Urinary bladder (tissue), 4 donors: ENCODE data around the gene PTPRF. TPM values are rescaled to one million over a fixed set of nuclear protein-coding genes. Genes with fewer than 3 reads are reported as not detected.

Source experiments
- DNase-seq: peaks from one replicate; pipeline ENCODE4 v3.0.0-alpha.2; 2015; ENCODE audit errors: extremely low spot score
- H3K27ac ChIP-seq: one replicate; pipeline ENCODE4 v1.5.1; 2013; ENCODE audit warnings: low read depth, mild to moderate bottlenecking, moderate library complexity
- H3K36me3 ChIP-seq: one replicate; pipeline ENCODE4 v1.6.1; 2013; ENCODE audit warnings: mild to moderate bottlenecking, moderate library complexity; ENCODE audit not compliant: insufficient read depth
- H3K4me1 ChIP-seq: one replicate; pipeline ENCODE4 v1.6.1; 2013; ENCODE audit warnings: mild to moderate bottlenecking, moderate library complexity; ENCODE audit not compliant: insufficient read depth
- H3K4me3 ChIP-seq: one replicate; pipeline ENCODE4 v1.5.1; 2013; ENCODE audit warnings: low read depth, low read length
- WGBS: extraction: QIAGEN DNeasy Blood & Tissue Kit; methylation state at CpG from one replicate; pipeline ENCODE4 v1.1.7; 2013; 5-methylcytosine and 5-hydroxymethylcytosine counted together
- polyA plus RNA-seq: library from polyadenylated mRNA; stranded (reverse); fragments of 200-250 nt; gene quantifications from one replicate; pipeline ENCODE4 v1.2.3, GENCODE V29; 2013
- total RNA-seq: library from RNA; depleted of rRNA; stranded (reverse); fragments of >200 nt; gene quantifications from one replicate; pipeline ENCODE4 v1.2.3, GENCODE V29; 2014
- donor health status: healthy with polysubstance abuse.
- donor health status: healthy.

The PTPRF gene
- total and polyA plus RNA-seq, 2 donors, result 48.7 to 66.3 TPM

- DNase-seq, result no peak
- Histone ChIP-seq H3K4me3 (no peak overlapping the region), H3K27ac (peak overlapping the region; percentile 77), H3K4me1 (no peaks in the 10 kb centered on the region), H3K36me3 (no peaks in the 10 kb centered on the region)
- 35% methylated on average over 21 of the region's 21 CpGs for WGBS
Measured at GRCh38 chr1:43558346-43558841, 27.7 kb downstream of the PTPRF start.

DNA sequence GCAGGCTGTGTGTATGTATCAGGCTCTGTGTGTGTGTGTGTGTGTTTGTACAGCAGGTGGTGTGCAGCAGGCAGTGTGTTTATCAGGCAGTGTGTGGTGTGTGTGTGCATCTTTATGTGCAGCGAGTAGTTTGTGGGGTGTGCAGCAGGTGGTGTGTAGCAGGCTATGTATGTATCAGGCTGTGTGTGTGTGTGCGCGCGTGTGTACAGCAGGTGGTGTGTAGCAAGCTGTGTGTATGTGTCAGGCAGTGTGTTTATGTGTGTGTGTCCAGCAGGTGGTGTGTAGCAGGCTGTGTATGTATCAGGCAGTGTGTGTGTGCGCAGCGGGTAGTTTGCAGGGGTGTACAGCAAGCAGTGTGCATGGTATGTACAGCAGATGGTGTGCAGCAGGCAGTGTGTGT lies 29.0 kb downstream of the PTPRF start:
- no peak for DNase-seq

DNA sequence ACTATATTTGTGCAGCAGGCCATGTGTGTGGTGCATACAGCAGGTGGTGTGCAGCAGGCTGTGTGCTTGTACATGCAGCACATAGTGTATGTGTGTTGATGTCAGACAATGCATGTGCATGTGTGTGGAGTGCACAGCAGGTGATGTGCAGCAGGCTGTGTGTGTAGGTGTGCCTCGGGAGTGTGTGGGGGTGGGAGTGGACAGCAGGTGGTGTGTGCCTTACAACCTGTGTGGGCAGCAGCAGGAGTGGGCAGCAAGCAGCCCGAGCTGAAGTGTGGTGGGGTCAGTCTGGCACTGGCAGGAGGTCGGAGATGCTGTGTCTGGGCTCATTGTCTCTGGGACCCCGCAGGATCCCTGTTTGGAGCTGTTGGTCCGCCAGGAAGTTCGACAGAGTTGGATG lies 29.6 kb downstream of the PTPRF start:
- no peak overlapping the region for H3K4me3 ChIP-seq
- no peaks in the 10 kb centered on the region for H3K36me3 ChIP-seq
- WGBS, result 87% methylated on average over 6 of the region's 6 CpGs
- no peaks in the 10 kb centered on the region for H3K4me1 ChIP-seq
- H3K27ac ChIP-seq, result no peak overlapping the region
- no peak for DNase-seq

More for the DNA sequence above, 29.0 kb downstream of the PTPRF start:
- H3K27ac ChIP-seq, result no peak overlapping the region
- H3K4me1 ChIP-seq, result no peaks in the 10 kb centered on the region
- 97% methylated on average over 6 of the region's 6 CpGs for WGBS
- H3K36me3 ChIP-seq, result no peaks in the 10 kb centered on the region
- H3K4me3 ChIP-seq, result no peak overlapping the region

DNA sequence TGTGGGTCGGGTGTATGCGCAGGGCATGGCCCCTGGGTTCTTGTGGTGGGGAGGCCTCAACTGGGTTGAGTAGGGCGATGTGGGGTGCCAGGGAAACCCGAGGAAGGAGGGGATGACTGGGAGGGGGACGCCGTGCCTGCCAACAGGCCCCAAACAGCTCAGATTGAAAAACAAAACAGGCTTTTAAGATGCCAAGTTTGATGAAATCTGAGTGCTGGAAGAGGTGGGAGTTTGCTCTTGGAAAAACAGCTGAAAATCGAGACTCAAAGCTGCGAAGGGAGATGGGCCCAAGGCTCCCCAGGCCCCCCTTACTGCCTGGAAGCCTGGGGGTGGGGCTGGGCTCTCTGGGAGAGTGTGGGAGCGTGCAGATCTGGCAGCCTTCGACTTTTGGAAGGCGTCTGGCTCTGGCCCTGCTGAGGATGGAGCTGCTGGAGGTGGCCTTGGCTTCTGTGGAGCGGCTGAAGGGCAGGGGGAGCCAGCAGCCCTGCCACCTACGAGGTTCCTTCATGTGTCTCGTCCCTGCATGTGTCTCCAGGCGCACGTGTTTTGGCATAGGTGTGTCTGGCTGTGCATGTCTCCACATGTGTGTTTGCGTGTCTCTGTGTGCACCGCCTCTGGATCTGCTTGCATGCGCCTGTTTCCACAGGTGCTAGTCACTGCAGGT lies 33.3 kb downstream of the PTPRF start:
- H3K4me1 ChIP-seq, result no peaks in the 10 kb centered on the region
- H3K36me3 ChIP-seq, result no peaks in the 10 kb centered on the region
- WGBS, result 48% methylated on average over 19 of the region's 19 CpGs
- H3K27ac ChIP-seq, result peak overlapping the region; percentile 54
- no peak overlapping the region for H3K4me3 ChIP-seq
- DNase-seq, result peak; percentile 52

DNA sequence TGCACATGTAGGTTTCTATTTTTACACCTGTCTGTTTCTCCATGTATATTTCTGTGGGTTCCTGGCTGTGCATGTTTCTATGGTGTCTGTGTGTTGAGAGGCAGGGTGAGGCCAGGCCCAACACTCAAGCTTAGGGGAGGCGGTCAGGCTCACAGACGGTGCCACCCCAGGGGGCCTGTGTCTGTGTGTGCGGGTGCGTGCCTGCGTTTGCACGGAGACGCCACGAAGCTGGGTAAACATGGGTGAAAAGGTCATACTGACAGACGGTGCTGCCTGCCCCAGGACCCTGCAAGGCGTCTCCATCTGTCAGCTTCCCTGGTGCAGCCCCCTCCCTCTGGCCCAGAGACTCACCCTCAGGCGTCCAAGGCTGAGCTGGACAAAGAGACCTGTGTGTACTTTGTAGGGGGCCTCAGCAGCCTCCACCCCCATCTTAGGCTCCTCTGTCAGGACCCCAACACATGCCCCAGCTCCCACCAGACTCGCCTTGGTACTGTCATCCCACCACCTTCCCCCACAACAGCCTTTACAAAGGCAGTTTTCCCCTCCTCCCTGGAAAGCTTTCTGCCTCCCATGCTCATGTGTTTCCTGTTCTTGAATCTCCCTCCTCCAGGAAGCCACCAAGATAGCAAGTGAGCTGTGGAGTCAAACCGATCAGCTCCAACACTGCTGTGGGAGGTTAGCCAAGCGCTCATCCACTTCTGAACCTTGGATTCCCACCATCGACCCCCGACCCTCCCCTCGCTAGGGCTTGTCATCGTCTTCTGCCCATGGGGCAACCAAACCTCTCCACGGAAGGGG lies 34.1 kb downstream of the PTPRF start:
- Histone ChIP-seq H3K4me1 (no peaks in the 10 kb centered on the region), H3K36me3 (no peaks in the 10 kb centered on the region), H3K27ac (no peak overlapping the region), H3K4me3 (no peak overlapping the region)
- WGBS, result 59% methylated on average over 19 of the region's 19 CpGs
- DNase-seq, result no peak

DNA sequence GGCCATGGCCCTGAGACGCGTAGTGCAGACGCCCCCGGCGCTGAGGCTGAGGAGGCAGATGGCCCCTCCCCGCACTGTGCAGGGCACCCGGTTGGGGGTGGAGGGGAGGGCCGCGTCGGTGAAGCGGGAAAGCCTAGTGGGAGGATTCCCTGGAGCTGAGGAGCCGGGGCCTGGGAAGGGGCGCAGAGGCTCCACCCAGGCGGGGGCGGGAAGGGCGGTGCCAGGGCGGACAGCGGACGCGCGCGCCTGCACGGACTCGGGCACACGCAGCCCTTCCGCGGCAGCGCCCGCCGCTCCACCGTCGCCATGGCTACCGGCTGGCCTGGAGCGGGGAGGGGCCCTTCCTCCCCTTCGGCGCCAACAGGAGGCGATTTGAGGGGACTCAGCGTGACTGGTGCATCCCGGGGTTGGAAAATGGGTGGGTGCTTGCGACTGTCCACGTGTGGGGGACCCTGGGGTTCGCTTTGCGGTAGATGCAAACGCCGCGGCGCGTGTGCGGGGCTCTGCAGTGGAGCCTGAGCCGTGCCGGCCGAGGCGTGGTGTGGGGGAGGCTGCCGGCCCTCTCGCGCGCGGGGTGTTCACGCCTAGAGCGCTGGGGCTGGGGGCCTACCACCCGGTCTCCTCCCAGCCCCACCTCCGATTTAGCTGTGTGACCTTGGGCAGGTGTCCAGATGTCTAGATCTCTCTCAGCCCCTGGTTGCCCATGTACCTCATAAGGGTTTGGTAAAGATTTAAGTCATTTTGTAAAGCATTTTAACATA lies 35.1 kb downstream of the PTPRF start:
- 5% methylated on average over 62 of the region's 62 CpGs for WGBS
- Histone ChIP-seq H3K4me1 (no peaks in the 10 kb centered on the region), H3K27ac (no peak overlapping the region), H3K4me3 (peak overlapping the region; percentile 41), H3K36me3 (no peaks in the 10 kb centered on the region)
- DNase-seq, result no peak

GRCh38 chr1:43566382-43567044 lies 35.8 kb downstream of the PTPRF start:
- H3K27ac ChIP-seq, result no peak overlapping the region
- no peak for DNase-seq

DNA sequence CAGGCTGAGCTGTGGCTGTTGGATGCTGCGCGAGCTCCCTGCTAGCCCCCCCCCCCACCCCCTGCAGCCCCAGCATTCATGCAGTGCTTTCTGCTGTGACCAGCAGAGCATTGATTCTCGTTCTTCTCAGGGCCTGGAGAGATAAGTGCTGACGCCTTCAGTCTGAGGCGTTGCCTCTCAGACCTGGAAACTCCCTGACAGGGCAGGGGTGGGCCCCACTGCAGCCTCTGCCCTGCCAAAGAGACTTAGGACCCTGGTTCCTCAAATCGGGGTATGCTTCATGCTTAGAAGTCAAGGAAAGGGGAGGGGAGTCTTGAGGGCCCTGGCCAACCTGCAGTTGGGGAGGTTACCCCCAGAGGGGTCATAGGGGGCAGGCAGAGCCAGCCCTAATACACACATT lies 38.5 kb downstream of the PTPRF start:
- no peaks in the 10 kb centered on the region for H3K4me1 ChIP-seq

More at GRCh38 chr1:43566382-43567044, 35.8 kb downstream of the PTPRF start:
- H3K4me3 ChIP-seq, result no peak overlapping the region
- no peaks in the 10 kb centered on the region for H3K4me1 ChIP-seq
- H3K36me3 ChIP-seq, result no peaks in the 10 kb centered on the region
- WGBS, result 92% methylated on average over 16 of the region's 16 CpGs

GRCh38 chr1:43570277-43570676 lies 39.6 kb downstream of the PTPRF start:
- Histone ChIP-seq H3K36me3 (no peaks in the 10 kb centered on the region), H3K27ac (no peak overlapping the region), H3K4me3 (no peak overlapping the region), H3K4me1 (no peaks in the 10 kb centered on the region)
- DNase-seq, result no peak
- 89% methylated on average over 9 of the region's 9 CpGs for whole genome bisulfite sequencing

More for the DNA sequence above, 38.5 kb downstream of the PTPRF start:
- no peak for DNase-seq
- no peaks in the 10 kb centered on the region for H3K36me3 ChIP-seq
- WGBS, result 68% methylated on average over 6 of the region's 6 CpGs
- no peak overlapping the region for H3K27ac ChIP-seq
- no peak overlapping the region for H3K4me3 ChIP-seq

DNA sequence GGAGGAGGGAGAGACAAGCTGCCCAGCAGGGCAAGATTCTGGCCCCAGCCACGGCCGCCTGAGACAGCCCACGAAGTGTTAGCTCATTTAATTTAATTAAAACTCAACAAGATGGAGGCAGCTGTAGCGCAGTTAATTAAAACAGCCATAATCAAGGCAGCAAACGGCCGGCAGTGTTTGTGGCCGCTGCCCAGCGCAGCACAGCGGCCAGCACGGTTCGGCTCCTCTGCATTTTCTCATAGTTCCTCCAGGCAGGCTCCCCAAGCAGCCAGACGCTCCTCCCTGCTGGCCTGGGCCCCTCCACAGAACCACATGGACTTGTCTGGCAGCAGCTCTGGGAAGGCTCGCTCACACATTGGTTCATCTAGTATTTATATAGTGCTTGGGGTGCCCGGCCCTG lies 40.0 kb downstream of the PTPRF start:
- no peak for DNase-seq
- 83% methylated on average over 14 of the region's 14 CpGs for WGBS
- no peaks in the 10 kb centered on the region for H3K36me3 ChIP-seq
- no peak overlapping the region for H3K27ac ChIP-seq
- no peak overlapping the region for H3K4me3 ChIP-seq
- H3K4me1 ChIP-seq, result no peaks in the 10 kb centered on the region

GRCh38 chr1:43572084-43572483 lies 41.4 kb downstream of the PTPRF start:
- H3K4me3 ChIP-seq, result no peak overlapping the region
- no peaks in the 10 kb centered on the region for H3K36me3 ChIP-seq
- 70% methylated on average over 2 of the region's 2 CpGs for WGBS
- no peak overlapping the region for H3K27ac ChIP-seq
- DNase-seq, result no peak
- no peaks in the 10 kb centered on the region for H3K4me1 ChIP-seq

GRCh38 chr1:43572538-43572937 lies 41.9 kb downstream of the PTPRF start:
- Histone ChIP-seq H3K4me1 (no peaks in the 10 kb centered on the region), H3K27ac (no peak overlapping the region), H3K4me3 (no peak overlapping the region), H3K36me3 (no peaks in the 10 kb centered on the region)
- WGBS, result 71% methylated on average over 9 of the region's 9 CpGs
- no peak for DNase-seq

- Histone ChIP-seq H3K4me1 (no peaks in the 10 kb centered on the region), H3K36me3 (no peaks in the 10 kb centered on the region), H3K4me3 (no peak overlapping the region), H3K27ac (no peak overlapping the region)
- 87% methylated on average over 11 of the region's 11 CpGs for WGBS
- DNase-seq, result no peak
Measured at GRCh38 chr1:43573066-43573800, 42.5 kb downstream of the PTPRF start.
